ENCODE measurements around the gene OR10J5. TPM values are rescaled to one million over a fixed set of nuclear protein-coding genes. Genes with fewer than 3 reads are reported as not detected.
"Not testable (repeated sequence)": the region's sequence is repeated elsewhere in the genome, so short reads cannot be mapped to it uniquely, and the experiment has no call there.

The OR10J5 gene
- total RNA-seq, 1 donor from 2014 or later: not detected

DNA sequence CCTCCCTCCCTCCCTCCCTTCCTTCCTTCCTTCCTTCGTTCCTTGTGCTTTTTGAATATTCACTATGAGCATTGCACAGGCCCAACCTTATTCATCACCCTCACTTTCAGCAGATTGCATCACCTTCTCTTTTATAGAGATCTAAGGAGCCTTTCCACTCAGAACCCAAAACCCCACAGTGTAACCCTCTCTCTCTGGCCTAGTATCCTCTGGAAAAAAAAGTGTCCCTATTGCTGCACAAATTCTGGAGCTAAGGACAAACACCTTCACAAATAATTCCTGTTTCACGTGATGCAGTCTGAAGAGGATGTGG is 25.6 kb downstream of the OR10J5 start:
- Mint-ChIP-seq H3K27me3 (ENCODE audit: low read depth) (no peaks in the 10 kb centered on the region), H3K9me3 (peaks cover 11% of the 10 kb centered on the region)

DNA sequence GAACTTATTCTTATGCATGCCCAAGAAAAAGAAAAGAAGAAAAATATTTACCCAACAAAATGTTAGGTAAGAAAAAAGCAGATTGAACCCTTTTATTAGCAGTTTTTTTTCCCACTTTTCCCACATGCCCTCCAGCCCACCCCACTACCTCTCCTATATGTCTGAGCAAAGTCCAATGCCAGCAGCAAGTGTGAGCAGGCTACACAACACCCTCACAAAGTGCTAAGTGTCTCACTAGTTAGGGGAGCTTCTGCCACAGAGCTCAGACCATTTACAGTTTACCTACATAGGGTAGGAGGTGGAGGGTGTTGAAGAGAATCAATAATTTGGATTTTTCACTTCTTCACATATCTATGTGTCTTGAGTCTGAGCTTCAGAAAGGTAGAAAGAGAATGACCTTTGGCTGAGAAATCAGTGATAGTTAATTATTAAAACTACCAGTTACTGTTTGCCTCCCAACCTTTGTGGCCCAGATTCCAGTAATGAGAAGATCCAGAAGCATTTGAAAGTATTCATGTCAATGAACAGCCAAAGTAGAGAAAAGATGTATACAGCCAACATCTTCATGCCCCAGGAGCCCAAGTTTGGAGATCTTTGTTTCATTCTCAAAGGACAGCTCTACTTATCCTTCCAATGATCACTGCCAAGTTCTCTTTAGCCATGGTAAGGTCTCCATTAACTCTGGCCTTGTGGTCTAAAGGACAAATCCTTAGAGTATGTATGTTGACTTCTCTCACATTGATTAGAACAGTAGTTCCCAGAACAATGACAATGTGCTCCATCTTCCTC is 26.2 kb downstream of the OR10J5 start:
- Mint-ChIP-seq H3K36me3 (ENCODE audit: low read depth) (no peaks in the 10 kb centered on the region), H3K4me3 (ENCODE audit: low read depth) (no peak overlapping the region), H3K27me3 (ENCODE audit: low read depth) (no peaks in the 10 kb centered on the region), H3K9me3 (peaks cover 11% of the 10 kb centered on the region), H3K27ac (no peak overlapping the region), H3K4me1 (ENCODE audit: low read depth) (no peaks in the 10 kb centered on the region)
- no peak for DNase-seq (ENCODE audit: low spot score)
- intact Hi-C loops (cut with micrococcal nuclease): no loop called here

More for the DNA sequence above, 25.6 kb downstream of the OR10J5 start:
- H3K4me1 Mint-ChIP-seq (ENCODE audit: low read depth): no peaks in the 10 kb centered on the region
- no peak overlapping the region for H3K27ac Mint-ChIP-seq
- H3K4me3 Mint-ChIP-seq (ENCODE audit: low read depth): no peak overlapping the region
- intact Hi-C loops (cut with micrococcal nuclease): no loop called here
- no peak for DNase-seq (ENCODE audit: low spot score)
- H3K36me3 Mint-ChIP-seq (ENCODE audit: low read depth): no peaks in the 10 kb centered on the region

DNA sequence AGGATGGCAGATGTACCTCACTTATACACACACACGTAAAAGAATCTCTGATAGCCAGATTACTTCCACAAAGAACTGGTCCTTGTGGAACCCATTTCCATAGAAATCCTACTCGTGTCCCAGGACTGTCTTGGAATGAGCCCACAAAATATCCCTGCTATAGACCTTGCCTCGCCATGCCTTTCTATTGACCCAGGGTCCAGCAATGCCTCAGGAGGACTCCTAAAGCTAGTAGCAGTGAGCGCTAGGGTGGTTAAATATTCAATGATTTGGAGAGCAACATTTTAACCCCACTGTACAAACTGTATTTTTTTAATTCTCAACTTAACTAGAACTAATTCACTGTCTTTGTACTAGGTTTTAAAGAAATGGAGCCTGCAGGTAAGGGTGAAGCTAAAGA is 26.9 kb downstream of the OR10J5 start:
- no peaks in the 10 kb centered on the region for H3K4me1 Mint-ChIP-seq (ENCODE audit: low read depth)
- peaks cover 11% of the 10 kb centered on the region for H3K9me3 Mint-ChIP-seq
- DNase-seq (ENCODE audit: low spot score): no peak
- no peaks in the 10 kb centered on the region for H3K36me3 Mint-ChIP-seq (ENCODE audit: low read depth)
- H3K27me3 Mint-ChIP-seq (ENCODE audit: low read depth): no peaks in the 10 kb centered on the region
- H3K4me3 Mint-ChIP-seq (ENCODE audit: low read depth): no peak overlapping the region
- intact Hi-C loops (cut with micrococcal nuclease): no loop called here
- no peak overlapping the region for H3K27ac Mint-ChIP-seq

DNA sequence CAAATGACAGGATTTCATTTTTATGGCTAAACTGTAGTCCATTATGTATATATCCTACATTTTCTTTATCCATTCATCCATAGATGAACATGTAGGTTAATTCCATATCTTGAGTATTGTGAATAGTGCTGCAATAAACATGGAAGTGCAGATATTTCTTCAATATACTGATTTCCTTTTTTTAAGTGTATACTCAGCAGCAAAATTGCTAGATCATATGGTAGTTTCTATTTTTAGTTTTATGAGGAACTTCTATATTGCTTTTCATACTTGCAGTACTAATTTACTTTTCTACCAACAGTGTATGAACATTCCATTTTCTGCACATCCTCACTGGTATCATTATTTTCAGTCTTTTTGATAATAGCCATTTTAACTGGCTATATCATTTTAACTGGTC is 30.1 kb downstream of the OR10J5 start:
- H3K4me3 Mint-ChIP-seq (ENCODE audit: low read depth): no peak overlapping the region
- H3K9me3 Mint-ChIP-seq: peaks cover 11% of the 10 kb centered on the region
- H3K36me3 Mint-ChIP-seq (ENCODE audit: low read depth): no peaks in the 10 kb centered on the region
- no peak for DNase-seq (ENCODE audit: low spot score)
- H3K27ac Mint-ChIP-seq: no peak overlapping the region
- intact Hi-C loops (cut with micrococcal nuclease): no loop called here
- H3K27me3 Mint-ChIP-seq (ENCODE audit: low read depth): no peaks in the 10 kb centered on the region
- no peaks in the 10 kb centered on the region for H3K4me1 Mint-ChIP-seq (ENCODE audit: low read depth)

DNA sequence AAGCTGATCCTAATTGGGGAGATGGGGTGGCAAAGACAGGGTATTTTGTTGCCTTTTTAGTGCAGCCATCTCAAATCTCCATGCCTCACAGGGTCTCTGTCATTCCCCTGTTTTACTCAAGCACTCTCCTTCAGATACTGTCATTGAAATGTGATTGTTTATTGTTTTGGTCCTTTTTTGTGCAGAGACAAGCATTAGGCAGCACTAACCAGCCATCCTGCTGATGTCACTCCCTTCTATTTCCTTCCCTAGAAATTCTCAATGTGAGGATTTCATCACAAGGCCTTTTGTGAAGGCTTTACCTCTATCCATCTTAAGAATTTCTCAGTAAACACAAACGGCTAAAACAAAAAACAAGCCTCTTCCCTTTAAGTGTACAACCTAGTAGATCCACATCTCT is 34.7 kb downstream of the OR10J5 start:
- DNase-seq (ENCODE audit: low spot score): no peak
- peaks cover 24% of the 10 kb centered on the region for H3K9me3 Mint-ChIP-seq
- H3K27ac Mint-ChIP-seq: no peak overlapping the region
- no peaks in the 10 kb centered on the region for H3K36me3 Mint-ChIP-seq (ENCODE audit: low read depth)
- no peaks in the 10 kb centered on the region for H3K4me1 Mint-ChIP-seq (ENCODE audit: low read depth)
- H3K27me3 Mint-ChIP-seq (ENCODE audit: low read depth): no peaks in the 10 kb centered on the region
- intact Hi-C loops (cut with micrococcal nuclease): no loop called here
- no peak overlapping the region for H3K4me3 Mint-ChIP-seq (ENCODE audit: low read depth)

DNA sequence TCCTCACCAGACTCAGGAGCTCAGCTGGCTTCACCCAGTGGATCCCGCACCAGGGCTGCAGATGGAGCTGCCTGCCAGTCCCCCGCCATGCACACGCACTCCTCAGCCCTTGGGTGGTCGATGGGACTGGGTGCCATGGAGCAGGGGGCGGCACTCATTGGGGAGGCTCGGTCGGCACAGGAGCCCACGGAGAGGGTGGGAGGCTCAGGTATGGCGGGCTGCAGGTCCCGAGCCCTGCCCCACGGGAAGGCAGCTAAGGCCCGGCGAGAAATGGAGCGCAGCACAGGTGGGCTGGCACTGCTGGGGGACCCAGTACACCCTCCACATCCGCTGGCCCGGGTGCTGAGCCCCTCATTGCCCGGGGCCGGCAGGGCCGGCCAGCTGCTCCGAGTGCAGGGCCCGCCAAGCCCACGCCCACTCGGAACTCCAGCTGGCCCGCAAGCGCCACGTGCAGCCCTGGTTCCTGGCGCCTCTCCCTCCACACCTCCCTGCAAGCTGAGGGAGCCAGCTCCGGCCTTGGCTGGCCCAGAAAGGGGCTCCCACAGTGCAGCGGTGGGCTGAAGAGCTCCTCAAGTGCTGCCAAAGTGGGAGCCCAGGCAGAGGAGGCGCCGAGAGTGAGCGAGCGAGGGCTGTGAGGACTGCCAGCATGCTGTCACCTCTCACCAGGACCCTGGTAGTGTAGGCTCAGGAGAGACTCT is 41.1 kb downstream of the OR10J5 start:
- H3K27me3 Mint-ChIP-seq (ENCODE audit: low read depth); H3K4me3 Mint-ChIP-seq (ENCODE audit: low read depth); intact Hi-C loops (cut with micrococcal nuclease); H3K4me1 Mint-ChIP-seq (ENCODE audit: low read depth); DNase-seq (ENCODE audit: low spot score); H3K27ac Mint-ChIP-seq; H3K36me3 Mint-ChIP-seq (ENCODE audit: low read depth): not testable (repeated sequence)
- peaks cover 14% of the 10 kb centered on the region for H3K9me3 Mint-ChIP-seq

DNA sequence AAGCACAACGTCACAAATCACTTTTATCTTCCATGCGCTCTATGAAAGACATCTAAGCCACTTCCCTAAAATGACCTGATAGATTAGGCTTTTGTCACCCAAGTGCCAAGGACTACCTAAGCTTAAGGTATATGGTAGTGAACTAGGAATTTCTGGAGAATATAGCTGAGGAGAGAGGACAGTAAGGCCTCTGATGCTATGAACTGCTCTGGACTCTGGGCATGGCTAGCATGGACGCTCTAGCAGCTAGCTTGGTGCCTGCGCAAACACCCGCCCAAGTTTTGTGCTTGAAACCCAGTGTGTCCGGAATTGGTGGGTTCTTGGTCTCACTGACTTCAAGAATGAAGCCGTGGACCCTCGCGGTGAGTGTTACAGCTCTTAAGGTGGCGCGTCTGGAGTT is 42.5 kb downstream of the OR10J5 start:
- Mint-ChIP-seq H3K4me3 (ENCODE audit: low read depth) (no peak overlapping the region), H3K36me3 (ENCODE audit: low read depth) (no peaks in the 10 kb centered on the region), H3K27ac (no peak overlapping the region), H3K9me3 (peaks cover 6% of the 10 kb centered on the region), H3K27me3 (ENCODE audit: low read depth) (no peaks in the 10 kb centered on the region), H3K4me1 (ENCODE audit: low read depth) (no peaks in the 10 kb centered on the region)
- DNase-seq (ENCODE audit: low spot score): no peak
- intact Hi-C loops (cut with micrococcal nuclease): no loop called here

DNA sequence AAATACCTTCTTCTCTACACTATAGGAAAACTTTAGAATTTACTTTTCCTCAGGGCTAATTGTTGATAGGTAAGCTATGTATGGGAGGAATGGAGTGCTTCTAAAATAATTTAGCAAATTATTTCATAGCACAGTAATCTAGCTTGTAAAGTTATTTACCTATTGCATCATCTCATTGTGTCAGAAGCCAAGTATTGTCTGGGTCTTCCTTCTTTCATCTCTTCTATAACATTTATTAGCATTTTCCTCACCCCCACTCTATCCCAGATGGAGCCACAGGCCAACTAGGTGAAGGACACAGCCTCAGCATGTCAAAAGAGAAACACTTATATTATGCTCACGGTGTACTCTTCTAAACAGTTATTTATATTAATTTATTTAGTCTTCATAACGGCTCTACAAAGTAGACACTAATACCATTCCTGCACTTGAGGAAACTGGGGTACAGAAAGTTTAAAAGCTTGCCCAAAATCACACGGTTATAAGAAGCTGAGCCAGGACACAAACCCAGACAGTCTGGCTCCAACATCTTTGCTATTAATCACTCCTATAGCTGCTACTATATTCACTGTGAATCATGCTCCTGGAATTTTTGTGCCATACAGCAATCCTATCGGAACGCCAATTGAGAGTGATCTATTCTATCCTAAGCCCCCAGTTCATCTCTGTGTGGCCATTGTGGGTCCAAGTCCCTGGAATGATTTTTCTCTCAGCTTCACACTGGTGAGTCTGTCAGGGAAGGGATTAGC is 43.1 kb downstream of the OR10J5 start:
- no peaks in the 10 kb centered on the region for H3K4me1 Mint-ChIP-seq (ENCODE audit: low read depth)
- H3K27me3 Mint-ChIP-seq (ENCODE audit: low read depth): no peaks in the 10 kb centered on the region
- H3K9me3 Mint-ChIP-seq: peaks cover under 1% of the 10 kb centered on the region
- no peak overlapping the region for H3K4me3 Mint-ChIP-seq (ENCODE audit: low read depth)
- intact Hi-C loops (cut with micrococcal nuclease): no loop called here
- no peaks in the 10 kb centered on the region for H3K36me3 Mint-ChIP-seq (ENCODE audit: low read depth)
- no peak for DNase-seq (ENCODE audit: low spot score)
- H3K27ac Mint-ChIP-seq: no peak overlapping the region

Other genes starting within 250 kb of the OR10J5 start
- gene FCER1A, start 233.7 kb downstream of the OR10J5 start, total RNA-seq: not detected in 2 replicates
- gene OR10J4, start 103.8 kb downstream of the OR10J5 start, total RNA-seq: not detected in 2 replicates
- gene OR10J1, start 96.3 kb downstream of the OR10J5 start, total RNA-seq: not detected in 2 replicates
- not detected in 2 replicates for gene APCS, start 51.8 kb upstream of the OR10J5 start, total RNA-seq
- gene CRP, start 178.6 kb upstream of the OR10J5 start, total RNA-seq: not detected in 2 replicates
- 26.2 and 32.6 TPM in 2 replicates for gene DUSP23, start 245.0 kb upstream of the OR10J5 start, total RNA-seq